NCI-H1436 treated with DMSO at 0.1 percent for 48 hours (cell line): ENCODE data around the gene CCL22.
"Not testable (repeated sequence)": the region's sequence is repeated elsewhere in the genome, so short reads cannot be mapped to it uniquely, and the experiment has no call there.

Experiments
- DNase-seq: peaks from one replicate; lab custom pipeline; 2025; lab: John Stamatoyannopoulos, UW

The CCL22 gene

GRCh38 chr16:57394444-57394843, 35.9 kb downstream of the CCL22 start:
- DNase-seq: no peak

GRCh38 chr16:57395026-57395425, 36.4 kb downstream of the CCL22 start:
- DNase-seq: no peak

DNA sequence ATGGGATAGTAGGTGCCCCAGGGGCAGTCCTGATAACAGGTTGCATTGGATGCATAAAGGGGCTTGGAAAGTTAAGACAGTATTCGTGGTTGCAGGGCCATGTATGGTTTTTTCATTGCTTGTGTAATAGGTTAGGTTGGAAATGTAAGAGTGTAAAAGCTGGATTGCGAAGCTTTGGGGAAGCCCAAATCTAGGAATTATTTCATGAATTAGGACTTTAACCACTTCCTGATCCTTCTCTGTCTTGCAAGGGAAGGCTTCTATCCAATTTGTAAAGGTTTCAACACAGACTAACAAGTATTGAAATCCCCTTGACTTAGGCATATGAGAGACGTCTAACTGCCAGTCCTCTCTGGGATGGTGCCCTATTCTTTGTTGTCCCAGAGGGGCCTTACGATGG, 38.2 kb downstream of the CCL22 start:
- DNase-seq: no peak

GRCh38 chr16:57397493-57397892, 38.9 kb downstream of the CCL22 start:
- DNase-seq: not testable (repeated sequence)

DNA sequence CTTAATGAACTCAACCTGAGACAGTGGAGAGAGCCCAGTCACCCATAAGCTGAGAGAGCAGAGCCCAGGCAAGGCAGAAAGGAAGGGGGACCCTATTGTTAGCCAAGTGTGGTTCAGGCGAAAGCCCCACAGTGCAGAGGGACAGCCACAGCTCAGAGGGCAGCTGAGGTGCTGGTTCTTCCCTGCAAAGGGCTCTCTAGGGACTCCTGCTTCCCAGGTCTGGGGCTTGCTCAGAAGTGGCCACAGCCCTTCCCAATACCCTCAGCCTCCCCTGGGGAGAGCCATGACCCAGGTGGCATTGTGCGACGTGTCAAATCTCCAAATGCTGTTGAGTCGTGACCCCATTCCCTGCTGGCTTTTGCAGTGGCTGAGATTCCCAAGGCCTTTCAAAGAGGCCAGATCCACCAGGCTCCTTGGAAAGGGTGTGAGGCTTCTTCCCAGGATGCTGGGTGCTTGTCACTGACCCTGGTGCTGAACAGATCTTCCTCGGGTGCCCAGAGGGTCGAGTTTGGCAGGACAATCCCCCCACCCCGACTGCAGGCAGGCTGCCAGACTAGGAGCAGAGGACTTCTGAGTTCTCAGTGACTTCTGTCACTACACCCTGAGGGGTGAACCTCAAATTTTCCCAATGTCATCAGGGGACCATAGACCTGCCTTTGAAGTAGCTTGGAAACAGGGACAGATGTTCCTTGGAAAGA, 43.5 kb downstream of the CCL22 start:
- no peak for DNase-seq

- DNase-seq: no peak
These were observed 45.6 kb downstream of the CCL22 start, which contains the start of gene CCL17 for GRCh38 chr16:57403965-57404817. TSS of gene CCL17 (plus strand) at chr16:57404767. CDS start at chr16:57413933, 9,166 bp downstream.

GRCh38 chr16:57405097-57405496, 46.5 kb downstream of the CCL22 start:
- no peak for DNase-seq

GRCh38 chr16:57406881-57407280, 48.3 kb downstream of the CCL22 start:
- no peak for DNase-seq

- no peak for DNase-seq
These were observed 49.2 kb downstream of the CCL22 start for GRCh38 chr16:57407521-57408353.

DNA sequence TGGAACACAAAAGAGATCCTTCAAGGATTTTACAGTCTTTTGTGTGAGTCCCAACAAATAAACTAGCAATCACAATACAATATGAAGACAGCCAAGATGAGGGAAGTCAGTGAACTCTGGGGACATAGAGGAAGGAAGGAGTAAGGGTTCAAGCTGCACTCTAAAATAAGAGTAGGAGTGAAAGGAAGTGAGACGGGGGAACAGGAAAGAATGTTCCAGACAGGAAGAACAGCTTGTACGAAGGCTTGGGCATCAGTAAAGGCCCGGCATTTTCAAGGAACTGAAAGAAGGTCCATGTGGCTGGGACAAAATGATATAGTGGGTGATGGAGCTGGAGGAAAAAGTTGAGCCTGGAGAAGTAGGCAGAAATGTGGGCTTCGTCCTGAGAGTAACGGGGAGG, 50.5 kb downstream of the CCL22 start:
- DNase-seq: no peak

- no peak for DNase-seq
These were observed 51.4 kb downstream of the CCL22 start for GRCh38 chr16:57409870-57410587.

GRCh38 chr16:57411362-57411976, 52.9 kb downstream of the CCL22 start:
- no peak for DNase-seq

DNA sequence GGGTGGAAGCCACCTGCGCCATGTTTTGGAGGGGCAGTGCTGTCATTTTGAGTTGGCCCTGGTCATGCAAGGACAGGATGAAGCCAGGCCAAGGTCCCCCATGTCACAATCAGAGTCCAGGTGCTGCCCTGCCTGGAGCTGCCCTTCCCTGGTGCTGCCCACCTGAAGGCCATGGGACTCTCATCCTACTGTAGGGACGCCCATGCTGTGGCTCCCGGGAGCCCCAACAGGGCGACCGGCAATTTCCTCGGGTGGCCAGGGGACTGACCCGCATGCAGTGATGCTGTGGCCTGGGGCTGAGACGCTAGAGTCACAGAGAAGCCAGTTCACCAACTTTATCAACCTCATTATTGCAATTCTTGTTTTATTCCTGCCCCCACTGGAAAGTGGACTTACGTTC, 54.0 kb downstream of the CCL22 start:
- no peak for DNase-seq

DNA sequence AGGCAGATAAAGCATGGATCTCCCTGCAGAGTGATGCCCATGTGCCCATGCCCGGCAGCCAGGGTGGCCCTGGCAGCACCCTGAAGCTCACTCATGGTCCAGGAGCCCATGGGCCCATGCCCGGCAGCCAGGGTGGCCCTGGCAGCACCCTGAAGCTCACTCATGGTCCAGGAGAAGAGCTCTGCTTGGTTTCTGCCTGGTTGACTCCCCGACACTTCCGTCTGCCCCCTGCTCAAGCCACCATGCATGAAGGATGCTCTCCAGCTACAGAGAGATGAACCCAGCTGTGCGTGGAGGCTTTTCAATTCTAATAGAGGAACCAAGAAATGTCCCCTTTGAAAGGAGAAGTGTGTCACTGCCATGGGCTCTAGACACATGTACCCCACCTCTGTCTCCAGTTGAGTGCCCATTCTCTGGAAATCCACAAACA, 54.7 kb downstream of the CCL22 start:
- no peak for DNase-seq

- no peak for DNase-seq
These were observed 55.1 kb downstream of the CCL22 start for GRCh38 chr16:57413733-57414132.
